Endometrium (tissue), 2 donors: ENCODE results near the gene IRS2.

Experiments used
- FAIRE-seq: peaks from 2 replicates; lab custom pipeline; 2012; peaks lifted over from hg19 to GRCh38; lab: Jason Lieb, UNC
- donor health status: control.
- donor health status: control.

IRS2 gene

DNA sequence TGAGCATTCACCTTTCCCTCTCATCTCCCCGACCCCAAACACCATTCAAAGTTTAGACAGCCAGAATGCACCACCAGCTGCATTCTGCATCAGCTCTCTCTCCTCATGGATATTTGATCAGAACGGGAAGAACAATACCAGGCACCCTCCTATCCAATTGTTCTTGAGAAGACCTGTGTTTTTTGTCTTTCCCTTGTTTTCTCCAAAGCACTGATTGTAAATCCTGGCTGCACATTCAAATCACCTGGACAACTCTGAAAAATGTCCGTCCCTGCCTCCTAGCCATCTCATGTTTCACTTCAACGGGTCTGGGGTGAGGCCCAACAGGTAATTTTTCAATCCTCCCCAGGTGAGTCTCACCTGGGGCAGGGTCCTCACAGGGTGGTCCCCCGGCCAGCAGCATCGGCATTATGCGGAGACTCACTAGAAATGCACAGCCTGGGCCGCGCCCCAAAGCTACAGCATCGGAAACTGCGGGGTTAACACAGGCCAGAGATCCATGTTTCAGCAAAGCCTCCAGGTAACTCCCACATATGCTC is 5.5 kb downstream of the IRS2 start:
- no peak for FAIRE-seq

DNA sequence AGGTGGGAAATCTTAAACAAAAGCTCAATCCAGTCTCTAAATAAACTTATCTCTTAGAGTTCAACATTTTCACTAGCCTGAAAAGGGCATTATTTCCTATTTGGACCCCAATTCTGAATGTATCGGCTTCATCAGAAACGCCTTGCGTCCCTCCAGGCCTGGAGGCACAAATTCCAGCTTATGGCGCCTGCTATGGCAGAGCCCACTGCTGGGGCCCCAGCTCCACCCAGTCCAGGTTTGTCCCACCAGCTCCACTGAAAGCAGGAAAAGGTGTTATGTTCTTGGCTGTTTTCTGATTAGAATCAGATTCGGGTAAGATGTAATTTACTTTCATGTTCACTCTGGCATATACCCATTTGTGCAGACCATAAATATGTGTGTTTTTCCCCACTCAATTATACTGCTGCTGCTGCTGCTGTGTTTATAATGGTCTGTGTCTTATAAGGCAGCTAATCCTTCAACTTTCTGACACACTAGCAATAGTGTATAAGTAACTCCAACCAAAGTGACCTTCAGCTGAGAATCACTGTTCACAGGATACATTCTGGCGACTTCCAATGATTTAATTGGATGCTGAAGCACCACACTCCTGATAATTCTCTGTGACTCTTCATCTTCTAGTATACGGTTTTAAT is 6.4 kb downstream of the IRS2 start:
- FAIRE-seq = no peak

DNA sequence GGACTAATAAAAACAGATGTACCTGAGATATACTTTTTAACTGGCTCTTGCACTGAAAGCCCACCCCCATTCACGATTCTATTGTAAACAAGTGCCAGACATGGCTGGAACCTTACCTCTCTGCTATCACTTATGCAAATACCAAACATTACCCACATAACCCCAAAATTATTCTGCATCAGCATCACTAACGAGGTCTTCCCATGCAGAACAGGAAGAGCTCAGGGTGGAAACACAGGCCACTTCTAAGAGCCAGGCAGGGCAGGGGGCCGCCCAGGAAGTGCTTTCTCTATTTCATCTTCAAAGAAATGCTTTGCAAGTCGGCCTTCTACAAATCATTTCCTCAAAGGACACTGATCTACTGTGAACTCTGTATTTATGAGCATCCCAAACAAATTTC is 7.3 kb downstream of the IRS2 start:
- FAIRE-seq = no peak

DNA sequence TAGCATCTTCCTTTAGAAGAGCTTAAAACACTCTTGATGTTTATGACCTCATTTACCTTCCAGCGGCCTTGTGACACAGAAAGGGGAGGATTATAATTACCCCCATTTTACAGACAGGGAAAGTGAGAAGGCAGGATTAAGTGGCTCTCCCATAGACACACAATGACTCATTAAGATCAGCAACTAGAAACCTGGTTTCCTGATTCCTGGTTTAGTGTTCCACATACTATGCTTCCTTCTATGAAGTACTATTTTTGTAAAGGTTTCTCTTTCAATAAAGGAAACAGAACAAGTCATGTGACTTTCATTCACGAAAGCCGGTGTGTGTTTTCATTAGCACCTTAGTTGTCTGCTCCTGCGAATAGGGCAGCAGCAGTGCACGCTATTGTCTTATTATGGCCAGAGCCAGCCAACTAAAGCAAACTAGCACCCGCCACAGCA is 8.3 kb downstream of the IRS2 start:
- FAIRE-seq = no peak

DNA sequence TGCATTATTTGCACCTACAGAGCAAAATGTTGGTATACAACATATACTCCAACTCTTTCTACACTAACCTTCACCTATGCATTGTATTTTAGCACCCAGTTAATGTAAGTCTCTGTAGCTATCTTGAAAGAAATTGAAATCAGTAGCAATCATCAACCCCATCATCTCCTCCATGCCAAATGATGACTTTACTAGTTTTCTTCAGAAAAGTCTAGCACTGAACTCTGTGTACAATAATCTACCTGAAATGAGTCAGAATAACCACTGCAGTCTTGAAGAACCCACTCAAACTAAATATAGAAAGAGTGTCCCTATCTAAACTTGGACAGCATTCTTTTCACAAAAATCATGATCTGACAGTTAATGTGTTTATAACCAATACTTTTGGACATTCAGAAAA is 9.8 kb downstream of the IRS2 start:
- no peak for FAIRE-seq

DNA sequence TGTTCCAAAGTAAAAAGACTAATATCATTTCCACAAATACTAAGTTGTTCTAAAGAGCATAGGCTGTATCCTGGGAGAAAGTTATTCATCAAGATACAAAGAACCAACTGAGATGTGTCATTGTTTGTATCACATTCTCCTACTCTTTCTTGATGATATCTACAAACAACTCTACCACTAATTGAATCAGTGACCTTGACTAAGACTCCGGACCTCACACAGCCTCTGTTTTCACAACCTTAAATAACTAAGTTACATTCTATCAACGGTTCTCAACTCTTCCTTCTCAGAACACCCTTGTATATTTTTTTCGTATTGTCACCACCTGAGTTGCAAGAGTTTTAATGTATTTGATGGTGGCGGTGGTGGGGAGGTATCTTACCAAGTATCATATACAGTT is 12.6 kb downstream of the IRS2 start:
- no peak for FAIRE-seq

DNA sequence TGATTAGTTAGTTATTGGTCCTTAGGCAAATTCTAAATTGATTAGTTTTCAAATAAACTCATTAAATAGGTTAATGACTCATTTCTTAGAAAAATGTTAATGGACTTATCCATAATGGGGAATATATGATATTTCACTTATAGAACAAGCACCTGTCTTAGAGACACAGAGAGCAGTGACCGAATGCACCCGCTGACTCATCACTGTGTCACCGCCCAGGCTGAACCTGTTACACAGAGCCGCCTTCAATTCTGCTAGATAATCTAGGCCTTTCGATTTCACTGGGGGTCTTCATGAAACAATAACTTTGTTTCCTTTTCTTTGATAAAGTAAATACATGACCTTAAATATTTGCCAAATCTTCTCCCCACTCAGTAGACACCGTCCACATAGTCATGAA is 13.1 kb downstream of the IRS2 start:
- no peak for FAIRE-seq

DNA sequence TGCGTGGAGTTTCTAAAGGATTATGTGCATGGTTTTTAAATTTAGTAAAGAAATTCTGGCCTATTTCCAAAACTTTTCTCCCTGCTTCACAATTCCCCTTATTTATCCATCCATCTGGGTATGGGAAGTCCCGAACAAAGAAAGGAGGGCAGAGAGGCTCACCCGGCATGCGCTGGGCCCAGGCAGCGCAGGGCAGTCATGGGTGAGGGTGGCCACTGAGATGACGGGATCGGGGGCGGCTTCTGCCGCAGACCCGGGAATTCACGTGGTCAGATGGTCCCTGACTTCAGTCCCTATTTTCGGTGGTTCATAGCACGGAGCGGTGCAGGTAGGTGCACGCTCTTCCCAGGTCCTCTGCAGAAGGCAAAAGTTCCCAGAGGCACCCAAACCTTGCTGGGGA is 14.5 kb downstream of the IRS2 start:
- no peak for FAIRE-seq

DNA sequence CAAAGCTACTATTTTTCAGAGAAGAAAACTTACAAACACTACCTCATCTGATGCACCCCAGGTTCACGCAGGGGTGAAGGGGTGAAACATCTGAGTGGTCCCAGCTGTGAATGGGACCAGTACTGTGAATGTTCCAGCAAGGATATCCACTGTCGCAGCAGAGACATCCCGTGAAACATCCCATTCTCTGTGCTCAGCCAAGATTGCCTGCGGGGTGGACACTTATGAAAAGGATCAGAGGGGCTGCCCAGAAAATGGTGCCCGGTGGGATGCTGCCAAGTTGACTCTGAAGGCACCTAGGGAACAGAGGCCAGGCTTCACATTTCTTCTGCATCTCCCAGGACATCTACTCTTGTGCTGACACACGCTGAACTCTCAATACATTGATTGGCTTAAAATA is 15.9 kb downstream of the IRS2 start:
- FAIRE-seq = no peak

DNA sequence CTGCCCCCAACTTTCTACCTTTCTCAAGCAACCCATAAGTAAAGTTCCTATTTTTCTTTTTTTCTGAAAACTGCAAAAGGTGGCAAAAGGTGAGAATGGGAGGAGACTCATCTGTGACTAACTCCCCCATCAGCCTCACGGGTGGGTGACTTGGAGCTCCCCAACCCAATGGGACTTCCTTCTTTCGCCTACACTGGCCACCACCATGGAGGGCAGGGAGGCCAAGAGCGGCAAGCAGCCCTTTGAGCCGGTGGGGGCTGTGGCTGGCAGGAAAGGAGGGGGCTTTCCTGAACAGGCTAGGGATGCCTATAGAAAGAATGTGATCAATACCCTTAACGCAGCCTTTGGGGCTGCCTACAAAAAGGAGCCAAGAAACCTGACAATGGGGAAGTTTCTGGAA is 16.5 kb downstream of the IRS2 start:
- FAIRE-seq = no peak

DNA sequence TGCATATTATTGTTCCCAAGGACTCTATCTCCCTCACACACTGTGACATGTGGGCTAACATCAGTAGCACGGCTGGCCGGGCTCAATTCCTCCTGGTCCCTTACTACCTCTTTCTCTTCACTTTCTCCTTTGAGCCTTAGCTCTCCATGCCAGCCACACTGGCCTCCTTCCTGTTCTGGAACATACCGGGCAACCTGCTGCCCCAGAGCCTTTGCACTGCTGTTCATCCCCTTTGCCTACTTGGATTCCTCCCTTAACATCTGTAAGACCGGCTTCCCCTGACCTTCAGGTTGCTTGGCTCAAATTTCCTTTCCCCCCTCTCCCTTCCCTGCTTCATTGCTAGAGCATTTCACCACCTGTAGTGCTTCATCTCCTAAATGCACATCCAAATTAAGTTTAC is 17.1 kb downstream of the IRS2 start:
- no peak for FAIRE-seq

DNA sequence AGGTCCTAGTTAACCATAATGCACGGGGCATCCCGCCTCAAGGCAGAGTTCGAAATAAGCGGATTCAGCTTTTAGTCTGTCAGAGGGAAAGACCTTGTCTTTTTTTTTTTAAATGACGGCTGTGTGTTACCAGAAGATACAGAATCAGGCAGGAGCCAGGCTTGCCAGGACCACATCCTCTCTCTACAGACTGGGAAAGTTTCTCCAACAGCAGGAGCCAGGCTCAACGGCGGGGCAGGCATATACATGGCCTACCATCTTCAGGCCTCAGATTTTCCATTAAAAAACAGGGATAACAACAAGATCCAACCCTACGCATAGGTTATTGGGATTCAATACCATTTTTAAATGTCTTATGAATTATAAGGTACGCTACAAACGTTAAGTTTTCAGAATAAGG is 17.8 kb downstream of the IRS2 start:
- no peak for FAIRE-seq

DNA sequence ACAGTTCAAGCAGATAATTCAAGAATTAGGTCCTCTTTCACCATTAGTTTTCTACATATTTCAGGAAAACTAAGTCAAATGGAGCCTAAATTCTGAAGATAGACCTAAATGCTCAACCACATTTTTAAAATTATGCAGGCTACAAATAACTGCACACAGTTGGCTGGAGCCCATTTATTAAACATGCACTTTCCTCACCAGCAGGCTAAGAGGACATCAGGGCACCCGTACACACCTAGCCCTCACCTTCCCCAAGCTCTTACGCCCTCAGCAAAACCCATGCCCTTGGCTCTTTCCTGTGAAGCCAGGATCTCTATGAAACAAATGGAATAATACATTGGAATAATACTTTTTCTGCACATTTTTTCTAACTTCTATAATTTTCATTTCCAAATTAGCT is 18.2 kb downstream of the IRS2 start:
- no peak for FAIRE-seq

DNA sequence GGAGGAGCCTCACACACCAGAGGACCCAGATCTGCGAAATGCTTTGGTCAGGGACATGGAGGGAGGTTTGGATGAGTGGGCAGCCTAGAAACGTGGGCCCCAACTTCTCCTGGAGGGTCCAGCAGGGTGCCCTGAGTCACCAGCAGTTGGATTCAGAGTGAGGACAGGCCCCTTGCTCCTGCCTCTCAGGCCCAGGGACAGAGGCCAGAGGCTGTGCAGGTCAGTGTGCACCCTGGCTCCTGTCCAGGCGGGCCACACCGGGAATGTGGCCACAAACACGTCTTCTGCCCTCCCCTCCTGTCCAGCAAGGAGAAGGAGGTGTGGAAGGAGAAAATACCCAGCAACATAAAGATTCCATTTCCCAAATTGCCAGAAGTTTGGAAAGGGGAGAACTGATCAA is 19.4 kb downstream of the IRS2 start:
- no peak for FAIRE-seq

DNA sequence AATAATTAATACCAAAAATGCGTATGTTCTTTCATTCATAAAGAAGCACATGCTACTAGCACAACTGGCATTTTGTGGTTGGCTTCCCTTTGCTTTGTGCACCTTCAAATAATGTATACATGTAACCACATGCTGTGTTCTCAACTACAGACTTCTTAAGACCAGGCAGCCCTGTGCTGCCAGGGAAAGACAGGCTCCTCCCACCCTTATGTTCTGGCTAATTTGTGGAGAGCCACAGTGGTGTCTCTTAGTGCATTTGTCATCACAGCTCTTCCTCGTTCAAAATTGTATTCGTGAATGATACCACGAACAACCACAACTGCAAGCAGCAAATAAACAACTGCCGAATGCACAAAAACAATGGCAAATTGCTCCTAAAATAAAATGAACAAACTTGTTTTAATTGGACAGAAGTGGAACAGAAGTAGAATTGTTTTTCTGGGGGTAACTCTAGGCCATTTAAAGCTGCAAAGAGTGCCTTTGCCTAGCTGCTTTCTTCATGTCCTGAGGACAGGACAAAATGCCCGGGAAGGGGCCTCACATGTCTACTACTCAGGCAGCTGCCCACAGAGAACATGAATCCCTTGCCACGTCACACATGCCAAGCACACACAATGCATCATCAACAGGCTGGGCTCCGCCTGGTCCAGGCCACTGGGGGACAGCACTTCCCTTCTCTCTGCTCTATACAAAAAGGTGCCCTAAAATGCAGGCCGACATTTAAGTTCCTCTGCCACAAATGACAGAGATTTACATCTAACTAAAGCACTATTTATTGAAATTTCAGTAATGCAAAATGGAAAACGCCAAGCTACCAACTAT is 21.7 kb downstream of the IRS2 start:
- no peak for FAIRE-seq

DNA sequence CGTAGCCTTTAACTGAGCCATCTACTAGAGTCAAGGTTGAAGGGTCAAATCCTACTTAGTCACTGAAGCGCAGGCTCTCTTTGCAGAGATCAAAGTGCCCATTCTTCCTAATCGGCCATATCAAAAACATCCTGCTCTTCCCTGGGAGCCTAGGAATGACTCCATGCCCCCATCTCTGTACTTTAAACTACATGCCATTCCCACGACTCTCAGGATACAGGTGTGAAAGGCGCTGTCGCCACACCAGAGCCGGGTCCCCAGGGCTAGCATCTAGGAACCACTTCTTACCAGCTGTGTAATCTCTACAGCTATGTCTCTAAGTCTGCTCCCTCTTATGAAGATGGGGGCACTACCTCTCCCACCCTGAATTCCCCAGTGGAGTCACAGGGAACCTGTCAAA is 22.3 kb downstream of the IRS2 start:
- FAIRE-seq = no peak

DNA sequence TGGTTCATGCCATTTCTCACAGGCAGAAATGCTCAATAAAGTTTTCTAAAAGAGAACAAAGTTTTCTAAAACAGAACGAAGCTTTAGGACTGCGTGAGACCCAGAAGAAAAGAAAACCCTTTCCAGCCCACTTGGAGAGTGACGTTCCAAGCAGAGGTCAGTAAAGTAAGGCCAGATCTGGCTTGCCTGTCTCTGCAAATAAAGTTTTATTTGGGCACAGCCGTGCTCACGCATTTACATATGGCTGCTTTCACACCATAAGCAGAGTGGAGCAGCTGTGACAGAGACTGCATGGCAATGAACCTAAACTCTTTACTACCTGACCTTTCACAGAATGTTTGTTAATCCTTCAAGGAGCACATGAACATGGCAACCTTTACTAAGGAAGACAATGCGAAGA is 23.6 kb downstream of the IRS2 start:
- FAIRE-seq = no peak

DNA sequence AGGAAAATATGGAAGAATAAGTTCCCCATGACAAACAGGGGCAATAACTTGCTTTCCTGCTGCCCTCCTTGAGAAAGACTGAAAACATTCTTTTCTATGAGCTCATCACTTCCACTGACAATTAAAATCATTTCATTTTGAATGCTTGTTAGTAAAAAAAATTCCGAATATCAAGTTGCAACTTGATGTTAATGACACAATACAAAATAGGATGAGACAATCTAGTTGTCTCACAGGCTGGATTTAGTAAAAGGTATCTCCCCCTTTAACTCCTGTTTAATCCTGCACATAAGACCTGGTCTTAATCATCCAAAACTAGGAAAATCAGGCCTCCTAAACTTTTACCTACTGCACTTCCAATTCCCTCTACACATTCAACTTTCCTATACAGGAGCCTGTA is 24.7 kb downstream of the IRS2 start:
- no peak for FAIRE-seq

DNA sequence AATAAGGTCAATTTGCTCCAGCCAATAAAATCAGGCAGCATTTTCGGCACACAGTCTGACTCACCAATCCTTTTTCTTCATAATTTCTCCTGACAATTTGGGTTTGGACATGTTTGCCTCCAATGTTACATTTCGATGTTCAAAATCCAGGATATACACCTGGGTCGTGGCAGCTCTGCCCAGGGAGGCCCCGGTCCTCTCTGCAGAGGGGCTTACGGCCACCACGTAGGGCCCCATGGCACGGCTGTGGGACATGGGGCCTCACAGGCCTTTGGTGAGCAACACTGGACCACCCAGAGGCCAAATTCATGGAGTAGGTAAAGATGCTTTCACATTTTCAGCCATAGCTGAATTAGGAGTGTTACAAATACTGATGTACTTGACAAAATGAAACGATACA is 25.4 kb downstream of the IRS2 start:
- FAIRE-seq = no peak

DNA sequence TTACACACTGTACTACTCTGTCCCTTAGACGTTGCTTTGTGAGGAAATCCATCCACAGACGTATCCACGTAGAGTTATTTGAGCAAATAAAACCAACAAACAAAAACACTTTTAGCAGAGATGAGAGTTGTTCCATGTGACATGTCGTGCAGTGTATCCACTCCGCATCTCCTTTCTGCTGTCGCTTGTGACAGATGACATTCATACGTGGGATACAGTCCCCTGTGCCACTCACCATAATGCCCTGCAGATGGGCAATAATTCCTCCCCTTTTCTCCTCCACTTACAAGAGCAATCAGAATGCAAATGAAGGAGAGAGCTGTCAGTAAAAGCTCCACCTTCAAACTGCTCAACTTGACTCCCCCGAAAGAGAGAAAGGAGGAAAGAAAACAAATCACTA is 26.0 kb downstream of the IRS2 start:
- FAIRE-seq = no peak

DNA sequence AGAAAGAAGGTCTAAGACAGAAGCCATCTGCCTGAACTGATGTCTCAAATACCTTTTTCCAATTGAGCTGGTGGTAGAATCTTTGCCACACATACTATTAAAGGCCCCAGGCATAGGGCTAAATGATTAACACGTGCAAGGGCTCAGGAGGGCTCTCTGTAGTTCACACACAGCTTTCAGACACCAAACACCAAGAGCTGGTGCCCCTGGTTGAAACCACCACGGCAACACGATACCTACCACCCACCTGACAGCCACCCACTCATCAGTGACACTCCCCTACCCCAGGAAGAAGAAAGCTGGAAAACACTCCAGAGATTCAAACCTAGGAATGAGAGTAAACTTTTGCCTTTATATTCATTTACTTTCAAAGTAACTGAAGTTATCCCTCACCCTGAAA is 26.8 kb downstream of the IRS2 start:
- FAIRE-seq = no peak

DNA sequence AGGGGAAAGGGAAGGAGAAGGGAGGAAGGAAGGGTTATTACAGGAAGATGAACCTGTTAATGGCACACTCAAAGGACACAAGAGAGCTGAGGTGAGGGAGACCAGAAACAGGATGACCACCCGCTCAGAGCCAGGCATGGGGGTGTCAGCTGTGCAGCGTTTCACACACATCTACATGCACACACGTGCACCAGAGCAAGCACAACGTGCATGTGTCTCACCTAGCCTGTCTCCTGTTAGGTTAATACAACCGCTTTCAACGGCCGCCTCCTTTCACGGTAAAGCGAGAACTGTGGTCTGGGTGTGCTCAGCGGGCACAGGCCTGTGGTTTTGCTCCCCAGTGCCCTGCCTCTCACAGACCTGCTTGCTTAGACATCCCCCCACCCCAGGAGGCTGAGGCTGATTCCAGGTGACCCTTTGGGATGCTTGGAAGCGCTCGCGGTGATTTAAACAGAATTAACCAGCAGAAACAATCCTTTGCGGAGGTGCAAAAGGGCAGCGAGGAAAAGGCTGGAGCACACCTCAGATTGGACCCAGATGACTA is 27.4 kb downstream of the IRS2 start:
- FAIRE-seq = no peak

DNA sequence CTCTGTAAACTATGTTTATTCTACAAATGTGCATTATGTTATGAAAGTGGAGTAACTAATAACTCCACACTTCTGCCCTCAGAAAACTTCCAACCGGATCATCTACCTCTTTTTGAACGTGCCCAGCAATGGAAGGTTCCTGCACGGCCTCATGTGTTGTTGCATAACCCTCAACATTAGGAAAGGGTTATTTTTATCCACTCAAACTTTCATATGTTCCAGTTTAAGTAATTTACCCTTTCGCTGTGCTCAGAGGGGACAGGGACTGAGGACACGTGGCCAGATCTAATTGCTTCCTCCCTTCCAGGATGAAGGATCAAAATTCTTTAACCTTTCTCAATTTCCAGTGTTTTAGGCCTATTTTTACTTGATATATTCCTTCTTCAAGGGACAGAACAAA is 29.6 kb downstream of the IRS2 start:
- FAIRE-seq = no peak

DNA sequence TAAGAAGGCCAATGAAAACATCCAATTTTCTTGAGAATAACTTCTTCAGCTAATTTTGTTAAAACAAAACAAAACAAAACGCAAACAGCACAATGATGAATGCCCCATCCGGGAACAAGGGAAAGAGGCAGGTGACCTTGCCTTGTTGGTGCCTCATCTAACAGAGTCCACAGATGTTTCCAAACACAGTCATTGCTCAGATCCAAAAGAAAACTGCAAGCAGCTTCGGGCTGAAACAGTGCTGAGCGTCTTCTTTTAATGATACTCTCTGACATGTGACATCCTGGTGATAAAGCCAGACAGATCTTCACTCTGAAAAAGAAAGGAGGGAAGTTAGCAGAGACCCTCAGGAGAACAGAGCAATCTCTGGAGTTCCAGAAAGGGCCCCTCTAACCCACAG is 30.4 kb downstream of the IRS2 start:
- no peak for FAIRE-seq
